Activated CD4-positive, CD25-positive, alpha-beta regulatory T cell treated with anti-CD3 and anti-CD28 coated beads, Interleukin-2, amount 50 U/mL, for 24 hours (primary cell): ENCODE results near the gene SOS1.
"Not testable (repeated sequence)": the region's sequence is repeated elsewhere in the genome, so short reads cannot be mapped to it uniquely, and the experiment has no call there.

Experiments
- ATAC-seq, 2 donors: fragments of 150-1000 bp; cut with Tn5 transposase; one replicate each; pipeline ENCODE4 v1.10.0; 2021; ENCODE audit warnings: mild to moderate bottlenecking in 1 of 2, moderate library complexity in 1 of 2

The SOS1 gene

GRCh38 chr2:39099310-39099869, 21.5 kb downstream of the SOS1 start:
- ATAC-seq: peak; percentile 9 to 25

GRCh38 chr2:39095624-39096023, 25.2 kb downstream of the SOS1 start:
- ATAC-seq: no peak

- ATAC-seq: peak in 1 of 2 donors; percentile 15
These were observed 26.0 kb downstream of the SOS1 start for GRCh38 chr2:39094717-39095363.

GRCh38 chr2:39093218-39093898, 27.5 kb downstream of the SOS1 start:
- ATAC-seq: peak in 1 of 2 donors; percentile 33

- no peak for ATAC-seq
These were observed 29.3 kb downstream of the SOS1 start for GRCh38 chr2:39091543-39091942.

GRCh38 chr2:39091063-39091462, 29.8 kb downstream of the SOS1 start:
- ATAC-seq: no peak

GRCh38 chr2:39080152-39080551, 40.7 kb downstream of the SOS1 start:
- ATAC-seq: no peak

GRCh38 chr2:39069890-39070465, 50.9 kb downstream of the SOS1 start:
- peak in 1 of 2 donors; percentile 21 for ATAC-seq

- ATAC-seq: peak; percentile 56 to 64
These were observed 51.7 kb downstream of the SOS1 start for GRCh38 chr2:39069136-39069515.

- no peak for ATAC-seq
These were observed 52.3 kb downstream of the SOS1 start for GRCh38 chr2:39068299-39069135.

- ATAC-seq: no peak
These were observed 55.2 kb downstream of the SOS1 start for GRCh38 chr2:39065616-39066015.

- no peak for ATAC-seq
These were observed 58.5 kb downstream of the SOS1 start for GRCh38 chr2:39062320-39062719.

- ATAC-seq: no peak
These were observed 59.6 kb downstream of the SOS1 start for GRCh38 chr2:39061280-39061679.

- no peak for ATAC-seq
These were observed 61.4 kb downstream of the SOS1 start for GRCh38 chr2:39059366-39059952.

- ATAC-seq: no peak
These were observed 62.8 kb downstream of the SOS1 start for GRCh38 chr2:39058101-39058500.

GRCh38 chr2:39052665-39053064, 68.2 kb downstream of the SOS1 start:
- ATAC-seq: not testable (repeated sequence)

GRCh38 chr2:39050109-39050508, 70.7 kb downstream of the SOS1 start:
- ATAC-seq: peak in 1 of 2 donors; percentile 41

GRCh38 chr2:39039072-39039471, 81.8 kb downstream of the SOS1 start:
- no peak for ATAC-seq

- no peak for ATAC-seq
These were observed 86.9 kb downstream of the SOS1 start for GRCh38 chr2:39033980-39034379.

- ATAC-seq: no peak
These were observed 93.4 kb downstream of the SOS1 start for GRCh38 chr2:39027421-39027820.

GRCh38 chr2:39024833-39025232, 96.0 kb downstream of the SOS1 start:
- peak; percentile 97 to 99 for ATAC-seq

GRCh38 chr2:39023649-39024048, 97.2 kb downstream of the SOS1 start:
- ATAC-seq: no peak
